Hematopoietic multipotent progenitor cell treated with erythropoietin and hydrocortisone succinate and interleukin-3 and kit ligand, for 6 days (in vitro differentiated cells): ENCODE data around the gene MBOAT2.
"Not testable (repeated sequence)": the region's sequence is repeated elsewhere in the genome, so short reads cannot be mapped to it uniquely, and the experiment has no call there.

ENCODE experiments used
- DNase-seq: peaks from one replicate; pipeline ENCODE4 v3.0.0-alpha.2; 2015

Gene MBOAT2

GRCh38 chr2:8987410-8987809 is 16.1 kb downstream of the MBOAT2 start:
- no peak for DNase-seq

DNA sequence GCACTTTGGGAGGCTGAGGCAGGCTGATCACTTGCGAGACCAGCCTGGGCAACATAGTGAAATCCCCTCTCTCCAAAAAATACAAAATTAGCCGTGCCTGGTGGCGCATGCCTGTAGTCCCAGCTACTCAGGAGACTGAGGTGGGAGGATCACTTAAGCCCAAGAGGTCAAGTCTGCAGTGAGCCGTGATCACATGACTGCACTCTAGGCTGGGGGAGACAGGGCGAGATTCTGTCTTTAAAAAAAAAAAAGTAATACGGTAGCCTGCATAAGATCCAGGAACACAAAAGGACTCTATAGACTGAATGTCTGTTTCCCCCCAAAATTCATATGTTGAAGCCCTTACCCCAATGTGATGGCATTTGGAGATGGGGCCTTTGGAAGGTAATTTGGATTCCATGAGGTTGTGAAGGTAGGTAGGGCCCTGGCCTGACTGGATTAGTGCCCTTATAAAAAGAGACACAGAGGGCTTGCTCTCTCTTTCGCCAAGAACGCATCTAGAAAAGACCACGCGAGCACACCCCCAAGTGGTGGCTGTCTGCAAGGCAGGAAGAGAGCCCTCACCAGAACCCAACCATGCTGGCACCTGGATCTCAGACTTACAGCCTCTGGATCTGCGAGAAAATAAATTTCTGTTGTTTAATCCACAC is 17.0 kb downstream of the MBOAT2 start:
- DNase-seq, result peak; percentile 77

GRCh38 chr2:8985561-8986326 is 17.7 kb downstream of the MBOAT2 start:
- DNase-seq, result peak; percentile 79

DNA sequence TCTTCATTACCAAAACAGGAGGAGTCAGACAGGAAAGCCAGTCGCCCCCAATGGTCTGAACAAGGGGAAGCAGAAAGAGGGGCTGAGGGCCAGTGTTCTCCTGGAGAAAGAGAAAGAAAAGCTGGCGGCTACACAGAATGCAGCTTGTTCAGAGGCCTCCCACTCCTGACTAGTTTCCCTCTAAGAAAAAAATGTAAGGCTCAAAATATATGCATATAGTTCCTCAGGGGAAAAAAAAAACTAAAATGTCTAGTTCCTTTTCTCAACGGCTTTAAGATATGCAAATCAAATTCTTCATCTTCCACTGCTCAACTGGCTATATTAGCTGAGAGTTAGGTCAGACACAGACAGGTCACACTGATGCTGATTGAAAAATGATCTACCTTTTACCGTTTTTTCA is 18.6 kb downstream of the MBOAT2 start:
- peak; percentile 56 for DNase-seq

DNA sequence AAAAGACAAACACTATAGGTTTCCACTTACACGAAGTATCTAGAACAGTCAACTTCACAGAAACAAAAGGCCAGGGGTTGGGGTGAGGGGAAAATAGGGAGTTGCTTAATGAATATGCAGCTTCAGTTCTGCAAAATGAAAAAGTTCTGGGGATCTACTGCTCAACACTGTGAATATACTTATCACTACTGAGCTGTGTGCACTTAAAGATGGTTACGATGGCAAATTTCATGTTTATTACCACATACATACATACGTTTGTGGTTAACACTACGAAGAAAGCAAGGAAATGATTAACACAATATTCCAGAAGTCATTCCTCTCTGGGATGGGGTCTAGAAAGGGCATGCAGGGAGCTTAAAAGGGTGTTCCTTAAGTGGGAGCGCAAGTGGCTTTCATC is 19.3 kb downstream of the MBOAT2 start:
- DNase-seq, result peak; percentile 65

DNA sequence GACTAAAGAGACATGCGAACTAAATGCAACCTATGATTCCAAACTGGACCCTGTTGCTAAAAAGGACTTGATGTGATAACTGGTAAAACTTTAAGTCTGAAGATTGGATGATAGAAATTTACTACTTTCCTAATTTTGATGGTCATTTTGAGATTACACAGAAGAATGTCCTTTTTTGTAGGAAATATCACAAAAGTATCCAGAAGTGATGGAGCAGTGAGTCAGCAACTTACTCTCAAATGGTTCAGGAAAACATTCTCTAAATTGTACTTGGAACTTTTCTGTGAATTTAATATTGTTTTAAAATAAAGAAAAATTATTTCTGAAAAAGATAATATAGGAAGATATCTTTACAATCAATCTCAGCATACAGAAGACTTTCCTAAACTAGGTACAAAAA is 19.9 kb downstream of the MBOAT2 start:
- no peak for DNase-seq

DNA sequence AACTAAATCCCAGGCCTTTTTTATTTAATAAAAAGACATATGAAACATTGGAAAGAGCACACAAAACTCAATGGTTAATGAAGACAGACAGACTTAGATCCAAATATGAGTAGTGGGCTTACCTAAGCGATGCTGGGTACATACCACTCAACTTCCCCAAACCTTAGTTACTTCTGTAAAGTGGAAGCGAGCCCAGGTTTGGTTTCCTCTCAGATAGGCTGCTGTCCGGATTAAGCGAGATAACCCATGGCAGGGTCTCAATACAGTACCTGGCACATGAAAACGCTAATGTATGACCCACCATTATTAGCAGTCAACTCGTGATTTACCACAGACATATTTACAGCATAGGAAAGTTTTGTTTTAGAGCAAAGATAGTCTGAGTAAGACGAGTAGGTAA is 21.6 kb downstream of the MBOAT2 start:
- no peak for DNase-seq

DNA sequence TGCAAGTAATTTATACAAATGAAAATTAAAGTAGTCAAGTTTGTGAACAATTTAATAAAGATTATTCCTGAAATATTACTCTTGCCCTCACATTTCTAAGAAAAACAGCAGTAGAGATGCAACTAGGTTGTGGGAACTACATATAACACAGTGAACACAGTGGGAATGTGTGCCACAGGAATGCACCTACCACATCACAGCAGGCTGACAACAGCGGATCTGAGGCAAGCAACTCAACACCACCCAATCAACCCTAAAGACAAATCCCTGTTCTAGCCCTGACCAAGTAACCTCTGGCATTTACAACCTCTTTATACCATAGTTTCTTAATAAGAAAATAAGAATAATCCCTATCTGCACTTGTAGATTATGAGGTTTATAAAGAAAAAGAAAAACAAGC is 23.4 kb downstream of the MBOAT2 start:
- DNase-seq, result no peak

GRCh38 chr2:8977758-8978157 is 25.7 kb downstream of the MBOAT2 start:
- no peak for DNase-seq

DNA sequence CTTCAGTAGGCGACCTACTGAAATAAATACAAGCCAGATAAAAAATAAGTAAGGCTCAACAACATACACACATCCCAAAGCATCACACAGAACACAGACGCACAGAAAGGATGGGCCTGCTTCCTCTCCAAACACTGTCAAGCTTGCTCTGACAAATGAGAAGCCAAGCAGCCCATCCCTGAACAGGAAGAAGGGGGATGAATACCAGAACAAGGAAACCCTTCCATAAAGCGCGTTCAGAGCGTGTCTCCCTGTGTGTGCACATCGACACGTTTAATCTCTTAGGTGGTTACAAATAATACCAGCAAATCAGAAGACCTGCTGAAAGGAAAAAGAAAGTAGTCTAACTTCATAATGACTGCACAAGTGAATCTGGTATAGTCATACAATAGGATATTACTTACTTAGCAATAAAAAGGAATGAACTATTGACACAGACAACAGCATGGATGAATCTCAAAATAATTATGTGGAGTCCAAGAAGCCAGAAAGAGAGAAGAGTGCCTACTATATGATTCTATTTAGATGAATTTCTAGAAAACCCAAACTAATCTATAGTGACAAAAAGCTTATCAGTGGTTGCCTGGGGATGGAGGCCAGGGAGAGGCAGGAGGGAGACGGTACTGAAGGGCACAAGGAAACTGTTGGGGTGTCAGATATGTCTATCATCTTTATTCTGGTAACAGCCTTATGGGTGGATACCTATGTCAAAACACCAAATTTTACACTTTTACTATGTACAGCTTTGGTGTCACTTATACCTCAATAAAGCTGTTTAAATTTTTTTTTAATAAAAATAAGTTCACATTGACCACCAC is 26.8 kb downstream of the MBOAT2 start:
- peak; percentile 85 for DNase-seq

DNA sequence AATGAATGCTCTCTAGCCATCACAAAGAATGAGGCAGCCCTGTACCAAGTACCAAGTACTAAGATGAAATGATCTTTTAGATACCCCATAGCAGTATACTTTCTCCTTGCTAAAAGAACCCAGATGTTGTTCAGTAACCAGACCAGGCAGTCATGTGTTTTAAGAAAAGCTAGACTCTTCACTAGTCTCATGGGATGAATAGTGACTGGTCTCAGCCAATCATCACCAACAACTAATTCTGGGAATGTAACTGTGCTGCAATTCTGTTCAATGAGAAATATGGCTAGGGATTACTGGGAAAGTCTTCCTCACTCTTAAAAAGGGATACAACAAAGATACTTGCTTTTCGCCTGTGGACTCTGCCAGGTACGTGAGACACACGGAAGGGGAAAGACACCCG is 29.5 kb downstream of the MBOAT2 start:
- DNase-seq, result no peak

DNA sequence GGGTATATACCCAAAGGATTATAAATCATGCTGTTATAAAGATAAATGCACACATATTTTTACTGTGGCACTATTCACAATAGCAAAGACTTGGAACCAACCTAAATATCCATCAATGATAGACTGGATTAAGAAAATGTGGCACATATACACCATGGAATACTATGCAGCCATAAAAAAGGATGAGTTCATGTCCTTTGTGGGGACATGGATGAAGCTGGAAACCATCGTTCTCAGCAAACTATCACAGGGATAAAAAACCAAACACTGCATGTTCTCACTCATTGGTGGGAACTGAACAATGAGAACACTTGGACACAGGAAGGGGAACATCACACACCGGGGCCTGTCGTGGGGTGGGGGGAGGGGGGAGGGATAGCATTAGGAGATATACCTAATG is 30.5 kb downstream of the MBOAT2 start:
- not testable (repeated sequence) for DNase-seq

- not testable (repeated sequence) for DNase-seq
These were observed 30.9 kb downstream of the MBOAT2 start for GRCh38 chr2:8972535-8972934.

GRCh38 chr2:8969348-8969747 is 34.1 kb downstream of the MBOAT2 start:
- not testable (repeated sequence) for DNase-seq

GRCh38 chr2:8966123-8966908 is 37.2 kb downstream of the MBOAT2 start:
- peak; percentile 71 for DNase-seq

DNA sequence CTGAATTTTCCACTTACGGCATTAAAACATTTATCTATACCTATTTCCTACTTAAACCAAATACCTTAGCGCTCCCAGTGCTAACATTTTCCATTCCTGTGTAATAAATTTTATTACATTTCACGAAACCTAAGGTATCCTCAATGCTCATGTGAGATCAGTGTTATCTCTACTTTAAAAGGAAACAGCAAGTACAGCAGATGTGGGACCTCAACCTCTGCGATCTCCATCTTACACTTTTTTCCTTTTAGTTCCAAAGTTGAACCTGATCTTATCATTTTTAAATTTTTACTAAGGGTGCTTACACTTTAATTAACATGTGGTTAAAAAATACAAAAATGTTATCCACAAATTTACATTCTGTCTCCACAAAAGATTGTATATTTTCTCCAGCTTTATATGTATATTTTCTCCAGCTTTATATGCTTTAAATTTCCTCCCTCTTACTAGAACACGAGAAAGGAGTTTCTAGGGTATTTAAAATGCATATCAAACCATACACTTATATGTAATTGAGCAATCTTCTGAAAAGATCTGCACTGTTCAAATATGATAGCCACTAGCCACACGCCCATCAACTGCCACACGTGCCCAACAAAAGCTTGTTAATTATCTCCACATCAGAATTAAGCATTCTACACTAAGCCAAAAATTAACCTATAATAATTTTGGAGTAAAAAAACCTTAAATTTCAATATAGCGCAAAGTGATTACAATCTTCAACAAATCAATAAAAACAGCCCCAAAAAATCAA is 38.1 kb downstream of the MBOAT2 start:
- peak; percentile 88 for DNase-seq

DNA sequence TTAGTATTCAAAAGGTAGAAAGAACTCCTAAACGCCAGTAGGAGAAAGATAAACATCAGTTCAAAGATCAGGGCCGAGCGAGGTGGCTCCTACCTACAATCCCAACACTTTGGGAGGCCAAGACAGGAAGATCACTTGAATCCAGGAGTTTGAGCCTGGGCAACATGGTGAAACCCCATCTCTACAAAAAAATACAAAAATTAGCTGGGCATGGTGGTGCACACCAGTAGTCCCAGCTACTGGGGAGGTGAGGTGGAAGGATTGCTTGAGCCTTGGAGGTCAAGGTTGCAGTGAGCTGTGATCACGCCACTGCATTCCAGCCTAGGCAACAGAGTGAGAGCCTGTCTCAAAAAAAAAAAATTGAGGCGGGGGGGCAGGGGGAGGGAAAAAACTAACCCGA is 40.6 kb downstream of the MBOAT2 start:
- DNase-seq, result no peak

DNA sequence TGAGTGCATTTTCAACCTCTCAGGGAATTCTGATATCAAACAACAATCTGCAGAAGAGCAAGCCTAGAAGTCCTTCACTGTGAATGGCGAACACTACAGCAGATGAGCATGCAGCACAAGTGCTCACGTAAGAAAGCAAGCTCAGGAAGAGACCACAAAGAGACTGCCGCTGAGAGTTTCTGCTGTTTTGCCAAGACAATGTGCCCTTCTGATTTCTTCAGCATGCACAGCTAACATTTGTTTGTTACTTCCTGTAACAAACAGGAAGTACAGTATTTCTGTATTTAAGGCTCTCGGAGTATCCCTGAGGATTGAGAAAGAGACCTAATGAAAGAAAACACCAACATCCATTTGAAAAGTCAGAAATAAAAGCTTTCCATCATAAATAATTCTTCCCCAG is 45.9 kb downstream of the MBOAT2 start:
- no peak for DNase-seq

GRCh38 chr2:8956774-8957173 is 46.7 kb downstream of the MBOAT2 start:
- peak; percentile 32 for DNase-seq

GRCh38 chr2:8954990-8955389 is 48.5 kb downstream of the MBOAT2 start:
- no peak for DNase-seq

- no peak for DNase-seq
These were observed 50.0 kb downstream of the MBOAT2 start for GRCh38 chr2:8953525-8953924.

DNA sequence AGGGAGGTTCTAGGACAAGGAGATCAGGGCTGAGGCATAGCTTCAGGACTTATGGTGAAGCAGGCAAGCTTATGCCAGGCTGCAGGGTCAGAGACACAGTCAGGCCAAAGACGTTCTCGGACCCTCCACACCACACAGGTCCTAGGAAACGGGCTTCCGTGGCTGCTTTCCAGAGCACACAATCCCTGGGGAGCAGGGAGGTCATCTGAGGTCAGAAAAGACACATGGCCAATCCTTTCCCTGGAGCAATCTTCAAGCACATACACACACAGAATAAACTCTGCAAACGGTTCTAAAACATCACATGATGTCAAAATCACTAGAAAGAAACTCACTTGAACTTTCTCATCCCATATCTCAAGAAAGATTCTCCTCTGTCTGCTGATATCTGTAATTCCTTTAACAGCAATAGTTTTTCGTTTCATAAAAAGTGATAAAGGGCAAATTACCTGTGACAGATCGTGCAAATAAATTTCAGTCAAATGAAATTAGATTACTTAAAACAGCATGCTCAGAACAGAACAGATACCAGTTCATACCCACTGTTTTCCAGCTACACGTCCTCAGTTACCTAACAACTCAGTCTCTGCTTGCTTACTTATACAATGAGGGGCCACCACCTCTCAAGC is 63.9 kb downstream of the MBOAT2 start:
- no peak for DNase-seq
